Measurements from ENCODE around the gene LOXL1.
A peak's percentile ranks its signal among the peaks of the same experiment; 100 is the strongest.

The LOXL1 gene, protein sequence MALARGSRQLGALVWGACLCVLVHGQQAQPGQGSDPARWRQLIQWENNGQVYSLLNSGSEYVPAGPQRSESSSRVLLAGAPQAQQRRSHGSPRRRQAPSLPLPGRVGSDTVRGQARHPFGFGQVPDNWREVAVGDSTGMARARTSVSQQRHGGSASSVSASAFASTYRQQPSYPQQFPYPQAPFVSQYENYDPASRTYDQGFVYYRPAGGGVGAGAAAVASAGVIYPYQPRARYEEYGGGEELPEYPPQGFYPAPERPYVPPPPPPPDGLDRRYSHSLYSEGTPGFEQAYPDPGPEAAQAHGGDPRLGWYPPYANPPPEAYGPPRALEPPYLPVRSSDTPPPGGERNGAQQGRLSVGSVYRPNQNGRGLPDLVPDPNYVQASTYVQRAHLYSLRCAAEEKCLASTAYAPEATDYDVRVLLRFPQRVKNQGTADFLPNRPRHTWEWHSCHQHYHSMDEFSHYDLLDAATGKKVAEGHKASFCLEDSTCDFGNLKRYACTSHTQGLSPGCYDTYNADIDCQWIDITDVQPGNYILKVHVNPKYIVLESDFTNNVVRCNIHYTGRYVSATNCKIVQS

DNA sequence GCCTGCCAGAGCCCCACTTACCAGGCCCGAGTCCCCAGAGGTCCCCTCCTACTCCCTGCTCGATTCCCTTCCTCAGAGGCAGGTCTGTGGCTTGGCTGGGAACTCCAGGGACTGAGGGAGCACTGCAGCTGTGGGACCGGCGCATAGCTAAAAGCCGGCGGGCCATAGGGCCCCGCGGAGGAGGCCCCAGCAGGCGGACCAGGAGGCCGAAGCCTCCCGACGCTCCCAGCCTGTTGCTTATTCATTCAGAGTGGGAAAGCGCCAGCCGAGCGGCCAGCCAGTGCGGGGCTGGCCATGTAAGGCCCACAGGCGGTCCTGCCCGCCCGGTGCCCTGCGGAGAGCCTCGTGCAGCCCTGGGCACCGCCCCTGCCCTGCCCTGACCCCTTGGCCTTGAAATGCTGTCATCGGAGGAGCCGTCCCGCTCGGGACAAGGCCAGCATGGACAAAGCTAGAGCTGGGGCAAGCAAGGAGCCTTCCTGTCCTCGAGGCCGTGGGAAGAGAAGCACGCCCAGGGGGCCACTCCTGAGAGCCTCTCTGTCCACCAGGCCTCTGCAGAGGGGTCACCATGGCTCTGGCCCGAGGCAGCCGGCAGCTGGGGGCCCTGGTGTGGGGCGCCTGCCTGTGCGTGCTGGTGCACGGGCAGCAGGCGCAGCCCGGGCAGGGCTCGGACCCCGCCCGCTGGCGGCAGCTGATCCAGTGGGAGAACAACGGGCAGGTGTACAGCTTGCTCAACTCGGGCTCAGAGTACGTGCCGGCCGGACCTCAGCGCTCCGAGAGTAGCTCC lies at the start of gene LOXL1:
LOXL1 (plus strand) TSS at position 244 of the 784 bp plus-strand sequence; CDS start at position 566, 322 bp downstream.
- no peak within 1 kb of the TSS for H3K9ac ChIP-seq
- no peaks in the 10 kb centered on the region for H4K20me1 ChIP-seq (ENCODE audit: insufficient read depth)
- H3K4me2 ChIP-seq: no peak within 1 kb of the TSS
- no peaks in the 10 kb centered on the region for H3K79me2 ChIP-seq (ENCODE audit: insufficient read depth, low read depth)
- peaks cover 8% of the 10 kb centered on the region; the same call in 1 of the 2 replicates for H3K27me3 ChIP-seq (ENCODE audit: insufficient read depth, low read depth)
- no peak within 1 kb of the TSS for H3K27ac ChIP-seq
- H3K4me3 ChIP-seq (IDR thresholded peaks at IDR 0.05; ENCODE audit: insufficient read depth, low read depth, low read length): no peak within 1 kb of the TSS
- H2AFZ ChIP-seq (ENCODE audit: low read depth): peak within 1 kb of the TSS; percentile 41; the same call in 1 of the 2 replicates
- no peaks in the 10 kb centered on the region for H3K4me1 ChIP-seq (ENCODE audit: low read depth, poor library complexity, severe bottlenecking)
- TF ChIP-seq, protein P1, sequence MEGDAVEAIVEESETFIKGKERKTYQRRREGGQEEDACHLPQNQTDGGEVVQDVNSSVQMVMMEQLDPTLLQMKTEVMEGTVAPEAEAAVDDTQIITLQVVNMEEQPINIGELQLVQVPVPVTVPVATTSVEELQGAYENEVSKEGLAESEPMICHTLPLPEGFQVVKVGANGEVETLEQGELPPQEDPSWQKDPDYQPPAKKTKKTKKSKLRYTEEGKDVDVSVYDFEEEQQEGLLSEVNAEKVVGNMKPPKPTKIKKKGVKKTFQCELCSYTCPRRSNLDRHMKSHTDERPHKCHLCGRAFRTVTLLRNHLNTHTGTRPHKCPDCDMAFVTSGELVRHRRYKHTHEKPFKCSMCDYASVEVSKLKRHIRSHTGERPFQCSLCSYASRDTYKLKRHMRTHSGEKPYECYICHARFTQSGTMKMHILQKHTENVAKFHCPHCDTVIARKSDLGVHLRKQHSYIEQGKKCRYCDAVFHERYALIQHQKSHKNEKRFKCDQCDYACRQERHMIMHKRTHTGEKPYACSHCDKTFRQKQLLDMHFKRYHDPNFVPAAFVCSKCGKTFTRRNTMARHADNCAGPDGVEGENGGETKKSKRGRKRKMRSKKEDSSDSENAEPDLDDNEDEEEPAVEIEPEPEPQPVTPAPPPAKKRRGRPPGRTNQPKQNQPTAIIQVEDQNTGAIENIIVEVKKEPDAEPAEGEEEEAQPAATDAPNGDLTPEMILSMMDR (conservative IDR thresholded peaks at IDR 0.05; ENCODE audit: low read depth, low read length): no peak
- H3K36me3 ChIP-seq (ENCODE audit: insufficient read depth): no peaks in the 10 kb centered on the region

DNA sequence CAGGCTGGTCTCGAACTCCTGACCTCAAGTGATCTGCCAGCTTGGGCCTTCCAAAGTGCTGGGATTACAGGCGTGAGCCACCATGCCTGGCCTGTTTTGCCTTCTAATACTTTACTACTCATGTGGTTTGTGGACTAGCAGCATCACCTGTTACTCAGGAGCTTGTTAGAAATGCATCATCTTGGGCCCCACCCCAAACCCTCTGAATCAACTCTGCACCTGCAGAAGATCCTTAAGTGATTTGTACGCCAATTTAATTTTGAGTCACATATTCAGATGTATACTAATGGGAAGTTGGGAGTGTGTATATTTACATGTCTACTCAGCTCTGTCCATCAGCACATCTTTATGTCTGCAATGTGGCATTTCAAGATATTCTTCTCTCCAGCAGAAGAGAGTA lies 46.8 kb upstream of the LOXL1 start:
- no peak overlapping the region for H3K4me3 ChIP-seq (IDR thresholded peaks at IDR 0.05; ENCODE audit: insufficient read depth, low read depth, low read length)
- H3K79me2 ChIP-seq (ENCODE audit: insufficient read depth, low read depth): no peaks in the 10 kb centered on the region
- no peak overlapping the region for H3K27ac ChIP-seq
- no peak overlapping the region for H2AFZ ChIP-seq (ENCODE audit: low read depth)
- no peak overlapping the region for H3K4me2 ChIP-seq
- H4K20me1 ChIP-seq (ENCODE audit: insufficient read depth): no peaks in the 10 kb centered on the region
- no peaks in the 10 kb centered on the region for H3K4me1 ChIP-seq (ENCODE audit: low read depth, poor library complexity, severe bottlenecking)
- H3K36me3 ChIP-seq (ENCODE audit: insufficient read depth): no peaks in the 10 kb centered on the region
- H3K27me3 ChIP-seq (ENCODE audit: insufficient read depth, low read depth): peaks cover 5% of the 10 kb centered on the region
- no peak overlapping the region for H3K9ac ChIP-seq
- TF ChIP-seq, protein P1 (conservative IDR thresholded peaks at IDR 0.05; ENCODE audit: low read depth, low read length): no peak

DNA sequence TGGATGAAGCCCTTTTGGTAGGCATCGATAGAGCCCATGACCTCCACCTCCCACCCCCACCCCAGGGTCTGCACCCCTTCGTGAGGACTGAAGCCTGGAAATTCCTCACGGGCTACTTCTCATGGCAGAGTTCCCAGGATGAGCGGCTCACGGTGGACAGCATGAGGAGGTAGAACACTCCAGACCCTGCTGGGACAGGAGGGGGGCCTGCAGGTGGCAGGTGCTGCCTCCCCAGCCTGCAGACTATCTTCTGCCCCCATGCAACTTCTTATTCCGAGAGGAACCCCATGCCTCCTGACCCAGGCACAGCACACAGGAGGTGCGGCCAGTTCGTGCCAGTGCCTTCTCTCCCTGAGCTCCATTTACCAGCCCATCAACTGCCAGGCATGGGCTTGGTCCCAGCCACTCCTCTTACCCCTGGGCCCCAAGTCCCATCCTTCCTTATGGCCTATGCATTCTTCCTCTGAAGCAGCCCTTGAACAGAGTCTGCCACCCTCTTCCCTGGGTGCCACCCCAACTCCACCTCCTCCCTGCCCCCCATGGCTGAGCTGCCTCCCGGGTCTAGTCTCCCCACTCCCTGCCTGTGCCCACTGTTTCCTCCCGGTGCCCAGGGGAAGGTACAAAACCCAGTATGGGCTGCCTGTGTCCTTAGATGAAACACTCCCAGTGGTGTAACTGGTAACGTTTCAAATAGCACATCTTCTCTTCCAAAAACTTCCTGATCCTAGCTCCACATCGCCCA lies 44.5 kb upstream of the LOXL1 start:
- H3K4me1 ChIP-seq (ENCODE audit: low read depth, poor library complexity, severe bottlenecking): no peaks in the 10 kb centered on the region
- H3K4me2 ChIP-seq: no peak overlapping the region
- no peaks in the 10 kb centered on the region for H3K36me3 ChIP-seq (ENCODE audit: insufficient read depth)
- no peak overlapping the region for H3K4me3 ChIP-seq (IDR thresholded peaks at IDR 0.05; ENCODE audit: insufficient read depth, low read depth, low read length)
- no peak overlapping the region for H2AFZ ChIP-seq (ENCODE audit: low read depth)
- no peak overlapping the region for H3K27ac ChIP-seq
- H3K27me3 ChIP-seq (ENCODE audit: insufficient read depth, low read depth): peaks cover 5% of the 10 kb centered on the region
- no peak overlapping the region for H3K9ac ChIP-seq
- H4K20me1 ChIP-seq (ENCODE audit: insufficient read depth): no peaks in the 10 kb centered on the region
- H3K79me2 ChIP-seq (ENCODE audit: insufficient read depth, low read depth): no peaks in the 10 kb centered on the region
- TF ChIP-seq, protein P1 (conservative IDR thresholded peaks at IDR 0.05; ENCODE audit: low read depth, low read length): no peak

DNA sequence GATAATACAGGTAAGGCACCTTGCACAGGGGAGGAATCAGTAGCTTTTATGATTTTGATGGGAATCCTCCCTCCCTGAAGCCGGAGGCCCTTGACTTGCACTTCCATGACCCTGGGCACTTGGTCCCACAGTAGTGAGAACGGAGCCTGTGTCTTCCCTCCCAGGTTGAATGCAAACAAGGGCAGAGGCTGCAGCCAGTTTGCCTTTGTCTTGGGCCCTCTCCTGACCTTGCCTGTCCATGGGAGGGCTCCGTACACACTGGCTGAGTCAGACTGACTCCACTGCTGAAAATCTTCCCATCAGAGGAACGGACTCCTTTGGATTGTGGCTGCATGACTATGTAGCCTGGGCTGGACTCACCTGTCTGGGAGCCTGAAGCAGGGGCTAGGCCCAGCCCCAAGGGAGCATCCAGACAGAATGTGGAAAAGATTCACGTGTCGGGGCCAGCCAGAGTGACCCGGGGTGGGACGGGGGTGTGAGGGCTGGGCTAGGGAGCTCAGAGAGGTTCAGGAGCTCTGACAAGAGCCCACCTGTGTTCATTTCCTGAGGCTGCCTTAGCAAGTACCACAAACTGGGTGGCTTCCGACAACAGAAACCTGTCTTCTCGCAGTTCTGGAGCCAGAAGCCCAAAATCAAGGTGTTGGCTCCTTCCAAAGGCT lies 43.4 kb upstream of the LOXL1 start:
- Histone ChIP-seq H3K9ac (no peak overlapping the region), H3K4me1 (ENCODE audit: low read depth, poor library complexity, severe bottlenecking) (no peaks in the 10 kb centered on the region), H3K4me2 (no peak overlapping the region), H3K27me3 (ENCODE audit: insufficient read depth, low read depth) (peaks cover 7% of the 10 kb centered on the region), H3K4me3 (IDR thresholded peaks at IDR 0.05; ENCODE audit: insufficient read depth, low read depth, low read length) (no peak overlapping the region), H2AFZ (ENCODE audit: low read depth) (no peak overlapping the region), H3K79me2 (ENCODE audit: insufficient read depth, low read depth) (no peaks in the 10 kb centered on the region), H3K36me3 (ENCODE audit: insufficient read depth) (no peaks in the 10 kb centered on the region), H4K20me1 (ENCODE audit: insufficient read depth) (no peaks in the 10 kb centered on the region), H3K27ac (no peak overlapping the region)
- TF ChIP-seq, protein P1 (conservative IDR thresholded peaks at IDR 0.05; ENCODE audit: low read depth, low read length): no peak

All from KMS-11 (cell line).